Stimulated activated CD8-positive, alpha-beta memory T cell treated with anti-CD3 and anti-CD28 coated beads, Interleukin-2, amount 100 ng/mL, for 1 hour (primary cell): ENCODE data around the gene RGS14.
"Not testable (repeated sequence)": the region's sequence is repeated elsewhere in the genome, so short reads cannot be mapped to it uniquely, and the experiment has no call there.

Experiments used
- DNase-seq, 2 donors: peaks; one replicate each; pipeline ENCODE4 v3.0.0-alpha.2; 2020; ENCODE audit warnings: low read depth in 2 of 2

The RGS14 gene

GRCh38 chr5:177402271-177403043 is 44.7 kb downstream of the RGS14 start:
- DNase-seq = peak; percentile 27 to 51

DNA sequence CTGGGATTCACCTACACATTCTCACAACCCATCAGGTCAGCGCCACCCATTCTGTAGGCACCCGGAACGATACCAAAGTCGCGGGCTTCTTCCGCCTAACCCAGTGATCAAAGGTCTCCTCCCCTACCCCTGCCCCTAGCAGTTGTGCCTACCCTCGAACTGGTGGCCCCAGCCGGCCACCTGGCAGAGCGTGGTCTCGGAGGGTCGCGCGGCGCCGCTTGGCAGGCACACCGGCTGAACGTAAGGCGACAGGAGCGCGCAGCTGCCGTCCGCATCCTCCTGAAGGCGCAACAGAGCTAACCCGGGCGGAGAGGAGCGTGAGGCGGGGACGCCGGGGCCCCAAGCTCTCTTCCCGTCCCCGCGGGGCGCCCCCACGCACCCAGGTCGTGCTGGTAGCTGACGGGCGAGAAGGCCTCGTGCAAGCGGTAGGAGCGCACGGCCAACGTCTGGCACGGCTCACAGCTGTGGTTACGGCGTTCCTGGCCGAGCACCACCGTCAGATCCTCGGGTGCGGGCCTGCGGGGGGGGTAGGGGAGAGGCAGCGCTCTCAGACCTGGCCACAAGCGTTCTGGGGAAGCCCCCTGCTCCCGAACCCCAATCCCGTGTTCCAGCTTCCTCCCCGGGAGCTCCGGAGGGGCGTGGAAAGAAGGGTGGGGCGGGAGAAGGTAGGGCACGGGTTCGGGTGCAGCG is 45.5 kb downstream of the RGS14 start:
- no peak for DNase-seq

- peak; percentile 68 to 76 for DNase-seq
Observed at GRCh38 chr5:177403792-177404640, 46.3 kb downstream of the RGS14 start.

- DNase-seq = no peak
Observed at GRCh38 chr5:177404641-177405179, 47.0 kb downstream of the RGS14 start.

- no peak for DNase-seq
Observed at GRCh38 chr5:177405312-177405711, 47.6 kb downstream of the RGS14 start.

- DNase-seq = no peak
Observed at GRCh38 chr5:177405805-177406204, 48.1 kb downstream of the RGS14 start.

- DNase-seq = no peak
Observed at GRCh38 chr5:177409043-177409801, 51.5 kb downstream of the RGS14 start, which contains the start of gene F12. F12 (minus strand) TSS chr5:177409564; CDS start chr5:177409527, 37 bp downstream.

DNA sequence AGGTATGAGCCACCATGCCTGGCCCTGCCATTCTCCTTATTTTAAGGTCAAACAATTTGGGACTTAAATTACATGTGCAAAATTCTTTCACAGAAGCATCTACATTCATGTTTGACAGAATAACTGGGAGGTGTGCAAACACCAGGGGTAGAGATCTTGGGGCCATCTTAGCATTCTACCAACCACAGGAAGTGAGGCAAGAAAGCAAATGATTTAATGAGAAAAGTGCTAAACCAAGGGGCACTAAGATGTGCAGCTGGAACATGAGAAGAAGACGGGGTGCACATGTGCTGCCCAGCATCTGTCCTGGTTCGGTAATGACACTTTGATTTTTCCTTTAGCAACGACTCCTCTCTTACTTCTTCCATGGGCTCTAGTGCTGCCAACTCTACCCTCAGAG is 52.9 kb downstream of the RGS14 start:
- DNase-seq = no peak

DNA sequence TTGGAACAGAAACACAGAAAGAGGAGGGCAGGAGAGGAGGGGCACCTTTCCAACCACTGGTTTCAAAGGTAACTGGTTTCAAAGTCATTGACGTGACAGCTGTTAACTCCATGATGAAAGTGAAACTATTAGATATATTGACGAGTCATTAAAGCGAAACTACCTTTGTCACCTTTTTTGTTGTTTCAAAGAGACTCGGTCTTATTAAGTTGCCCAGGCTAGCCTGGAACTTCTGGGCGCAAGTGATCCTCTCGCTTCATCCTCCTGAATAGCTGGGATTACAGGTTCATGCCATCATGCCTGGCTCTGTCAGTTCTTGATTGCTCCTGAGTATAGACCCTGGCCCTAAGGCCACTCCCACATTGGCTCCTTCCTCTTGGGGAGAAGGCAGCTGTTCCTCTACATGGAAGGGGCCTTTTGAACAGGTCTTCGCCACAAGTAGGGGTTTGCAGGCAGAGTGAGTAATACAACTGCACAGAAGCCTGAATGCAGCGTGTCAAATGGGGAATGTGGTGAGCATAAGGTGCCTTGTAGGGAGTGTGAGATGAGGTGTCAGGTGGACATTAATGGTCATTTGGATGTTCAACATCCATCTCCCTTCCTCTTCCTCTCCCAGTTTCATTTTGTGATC is 55.0 kb downstream of the RGS14 start:
- no peak for DNase-seq

DNA sequence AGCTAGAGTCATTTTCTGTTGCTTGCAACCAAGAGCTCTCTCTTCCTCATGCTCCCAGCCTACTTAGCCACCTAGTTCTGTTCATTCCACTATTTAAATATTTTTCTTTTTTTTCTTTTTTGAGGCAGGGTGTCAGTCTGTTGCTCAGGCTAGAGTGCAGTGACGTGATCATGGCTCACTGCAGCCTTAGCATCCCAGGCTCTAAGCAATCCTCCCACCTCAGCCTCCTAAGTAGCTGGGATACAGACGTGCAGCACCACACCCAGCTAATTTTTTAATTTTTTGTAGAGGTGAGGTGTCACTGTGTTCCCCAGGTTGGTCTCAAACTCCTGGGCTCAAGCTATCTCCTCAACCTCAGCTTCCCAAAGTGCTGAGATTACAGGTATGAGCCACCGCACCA is 56.8 kb downstream of the RGS14 start:
- DNase-seq = no peak

- DNase-seq = not testable (repeated sequence)
Observed at GRCh38 chr5:177417081-177417480, 59.4 kb downstream of the RGS14 start.

DNA sequence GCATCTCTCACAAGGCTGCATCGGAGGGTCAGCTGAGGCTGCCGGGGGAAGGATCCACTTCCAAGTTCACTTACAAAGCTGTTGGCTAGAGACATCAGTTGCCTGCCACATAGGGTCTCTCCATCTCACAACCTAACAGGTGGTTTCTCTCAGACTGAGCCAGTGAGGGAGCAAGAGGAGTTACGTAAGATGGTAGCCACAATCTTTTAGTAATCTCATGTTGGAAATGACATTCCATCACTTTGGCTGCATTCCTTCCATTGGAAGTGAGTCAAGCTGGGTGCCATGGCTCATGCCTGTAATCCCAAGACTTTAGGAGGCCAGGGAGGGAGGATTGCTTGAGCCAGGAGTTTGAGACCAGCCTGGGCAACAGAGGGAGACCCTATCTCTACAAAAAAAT is 61.3 kb downstream of the RGS14 start:
- no peak for DNase-seq

- not testable (repeated sequence) for DNase-seq
Observed at GRCh38 chr5:177420472-177420871, 62.7 kb downstream of the RGS14 start.

GRCh38 chr5:177421062-177421798 is 63.5 kb downstream of the RGS14 start:
- DNase-seq = no peak
